Thymus (tissue), 11 donors: ENCODE measurements around the gene CPN2. TPM values are rescaled to one million over a fixed set of nuclear protein-coding genes. Genes with fewer than 3 reads are reported as not detected.

Experiments
- DNase-seq, 9 donors: peaks; one replicate each; pipeline ENCODE4 v3.0.0-alpha.2; 2013; ENCODE audit warnings: low spot score in 9 of 9, low read depth in 6 of 9, missing footprints in 1 of 9
- H3K27ac ChIP-seq, 2 donors: one replicate each; pipeline ENCODE4 v1.5.1; 2013; ENCODE audit warnings: control low read depth in 1 of 2, low read depth in 1 of 2, low read length in 1 of 2, mild to moderate bottlenecking in 1 of 2, moderate library complexity in 1 of 2
- H3K27me3 ChIP-seq, 2 donors: one replicate each; pipeline ENCODE4 v1.5.1; 2013; ENCODE audit warnings: low read length in 1 of 2; ENCODE audit not compliant: control insufficient read depth in 2 of 2, insufficient read depth in 1 of 2
- H3K36me3 ChIP-seq, 2 donors: one replicate each; pipeline ENCODE4 v1.5.1; 2013; ENCODE audit warnings: low read length in 1 of 2, mild to moderate bottlenecking in 1 of 2, moderate library complexity in 1 of 2; ENCODE audit not compliant: control insufficient read depth in 2 of 2, insufficient read depth in 2 of 2
- H3K4me1 ChIP-seq, 2 donors: one replicate each; pipeline ENCODE4 v1.5.1; 2013; ENCODE audit warnings: low read length in 2 of 2; ENCODE audit not compliant: control insufficient read depth in 2 of 2, insufficient read depth in 2 of 2
- H3K4me3 ChIP-seq, 2 donors: one replicate each; pipeline ENCODE4 v1.5.1; 2013; ENCODE audit warnings: low read length in 2 of 2, control low read depth in 1 of 2, mild to moderate bottlenecking in 1 of 2
- H3K9me3 ChIP-seq, 2 donors: one replicate each; pipeline ENCODE4 v1.5.1; 2013; ENCODE audit warnings: low read length in 1 of 2, mild to moderate bottlenecking in 1 of 2; ENCODE audit not compliant: control insufficient read depth in 2 of 2, insufficient read depth in 1 of 2
- WGBS: extraction: QIAGEN DNeasy Blood & Tissue Kit; methylation state at CpG from one replicate; pipeline ENCODE4 v1.1.7; 2013; 5-methylcytosine and 5-hydroxymethylcytosine counted together
- polyA plus RNA-seq: library from polyadenylated mRNA; stranded (reverse); fragments of 200-250 nt; gene quantifications from one replicate; pipeline ENCODE4 v1.2.3, GENCODE V29; 2013
- total RNA-seq: library from RNA; stranded (reverse); fragments of 120-200 nt; gene quantifications from one replicate; pipeline ENCODE4 v1.2.4, GENCODE V29; 2013
- donor health status: healthy.

The CPN2 gene
- total and polyA plus RNA-seq, 2 donors, result 0.05 to 0.07 TPM

GRCh38 chr3:194375473-194376240 lies 24.5 kb upstream of the CPN2 start:
- peaks cover 0 to 56% of the 10 kb centered on the region in 2 donors for H3K27me3 ChIP-seq
- H3K36me3 ChIP-seq, result no peaks in the 10 kb centered on the region
- no peak overlapping the region for H3K27ac ChIP-seq
- no peaks in the 10 kb centered on the region for H3K4me1 ChIP-seq
- no peak overlapping the region for H3K4me3 ChIP-seq
- no peak for DNase-seq
- WGBS, result 78% methylated on average over 15 of the region's 15 CpGs
- H3K9me3 ChIP-seq, result no peaks in the 10 kb centered on the region

DNA sequence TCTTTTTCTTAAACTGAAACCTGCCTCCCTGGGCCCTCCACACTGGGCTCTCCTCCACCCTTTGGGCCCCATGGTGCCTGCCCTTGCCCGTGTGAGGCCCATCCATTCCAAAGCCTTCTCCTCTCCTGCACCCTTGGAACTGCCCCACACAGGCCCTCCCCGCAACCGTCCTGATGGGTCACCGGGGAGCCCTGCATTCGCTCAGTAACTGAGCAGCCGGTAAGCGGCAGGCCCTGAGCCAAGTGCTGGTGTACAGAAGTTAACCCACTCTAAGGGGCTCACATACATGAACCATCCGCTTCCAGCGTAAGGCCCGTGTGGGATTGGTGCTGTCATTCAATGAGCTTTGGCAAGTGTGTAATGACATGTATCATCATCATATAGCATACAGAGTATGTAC lies 23.8 kb upstream of the CPN2 start:
- Histone ChIP-seq H3K9me3 (no peaks in the 10 kb centered on the region), H3K27ac (no peak overlapping the region), H3K4me1 (no peaks in the 10 kb centered on the region), H3K4me3 (no peak overlapping the region), H3K27me3 (peaks cover 3 to 60% of the 10 kb centered on the region in 2 donors), H3K36me3 (no peaks in the 10 kb centered on the region)
- 93% methylated on average over 10 of the region's 10 CpGs for WGBS
- DNase-seq, result no peak

DNA sequence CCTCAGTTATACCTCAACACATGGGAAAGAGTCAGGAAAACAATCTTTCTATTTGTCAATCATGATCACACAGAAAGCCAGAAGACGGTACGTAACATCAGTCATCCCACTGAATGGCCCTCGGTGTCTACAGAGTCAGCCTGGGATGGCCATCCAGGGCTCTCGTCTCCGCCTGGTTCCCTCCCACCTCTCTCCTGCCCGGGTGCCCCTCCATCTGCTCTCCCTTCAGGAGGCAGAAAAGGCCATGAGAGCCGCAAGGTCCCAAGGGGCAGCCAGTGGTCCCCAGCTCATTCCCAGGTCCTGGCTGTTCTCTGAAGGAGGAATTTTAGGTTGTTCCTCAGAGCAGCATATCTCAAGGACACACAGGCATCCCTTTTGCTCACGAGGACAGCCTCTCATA lies 22.8 kb upstream of the CPN2 start:
- peaks cover 3 to 66% of the 10 kb centered on the region in 2 donors for H3K27me3 ChIP-seq
- DNase-seq, result no peak
- 81% methylated on average over 8 of the region's 8 CpGs for WGBS

DNA sequence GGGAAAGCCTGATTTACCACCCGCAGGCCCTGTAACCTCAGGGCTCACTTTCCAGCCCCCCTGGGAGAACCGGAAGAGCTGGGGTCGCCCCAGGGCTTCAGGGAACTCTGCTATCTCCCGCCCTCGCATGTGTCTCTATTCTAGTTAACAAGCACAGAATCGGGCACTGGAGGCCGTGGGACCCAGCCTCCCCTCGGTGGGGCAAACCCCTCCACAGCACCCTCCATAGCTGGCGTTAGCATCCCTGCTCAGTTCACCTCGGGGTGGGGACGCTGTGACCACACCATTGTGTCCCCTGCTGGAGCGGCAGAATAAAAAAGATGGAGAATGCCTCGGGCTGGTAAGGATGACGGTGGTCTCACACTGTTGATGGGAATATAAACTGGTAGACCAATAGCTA lies 21.9 kb upstream of the CPN2 start:
- Histone ChIP-seq H3K27ac (no peak overlapping the region), H3K4me3 (no peak overlapping the region), H3K4me1 (peaks cover 0 to 8% of the 10 kb centered on the region in 2 donors), H3K27me3 (peaks cover 3 to 69% of the 10 kb centered on the region in 2 donors), H3K9me3 (peaks cover 0 to 3% of the 10 kb centered on the region in 2 donors), H3K36me3 (no peaks in the 10 kb centered on the region)
- 95% methylated on average over 14 of the region's 14 CpGs for WGBS
- DNase-seq, result no peak

More for the DNA sequence above, 22.8 kb upstream of the CPN2 start:
- no peaks in the 10 kb centered on the region for H3K36me3 ChIP-seq
- H3K9me3 ChIP-seq, result no peaks in the 10 kb centered on the region
- no peak overlapping the region for H3K27ac ChIP-seq
- no peak overlapping the region for H3K4me3 ChIP-seq
- no peaks in the 10 kb centered on the region for H3K4me1 ChIP-seq

DNA sequence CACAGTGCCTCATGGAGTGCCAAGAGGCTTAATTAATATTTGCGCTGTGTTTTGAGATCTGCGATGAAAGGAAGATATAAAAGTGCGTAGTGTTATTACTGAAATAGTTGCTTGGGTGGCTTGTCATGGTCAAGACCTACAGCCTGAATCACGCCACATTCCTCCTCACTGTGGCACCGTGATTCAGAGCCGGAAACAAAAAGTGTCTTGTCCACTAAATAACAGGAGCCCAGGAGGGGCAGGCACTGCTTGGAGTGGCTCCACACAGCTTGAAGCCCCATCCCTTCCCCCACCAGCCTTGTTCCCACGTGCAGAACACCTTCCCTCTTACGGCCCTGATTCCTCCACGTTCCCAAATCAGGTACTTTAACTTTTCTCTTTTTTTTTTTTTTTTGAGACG lies 19.6 kb upstream of the CPN2 start:
- Histone ChIP-seq H3K27me3 (peaks cover 3 to 66% of the 10 kb centered on the region in 2 donors), H3K4me1 (peaks cover 0 to 9% of the 10 kb centered on the region in 2 donors), H3K36me3 (no peaks in the 10 kb centered on the region), H3K9me3 (peaks cover 1 to 3% of the 10 kb centered on the region in 2 donors), H3K4me3 (no peak overlapping the region), H3K27ac (no peak overlapping the region)
- DNase-seq, result no peak
- 92% methylated on average over 10 of the region's 10 CpGs for WGBS

GRCh38 chr3:194369522-194370279 lies 18.6 kb upstream of the CPN2 start, which contains the start of gene LRRC15:
Gene LRRC15 (minus strand): TSS chr3:194369743. CDS start chr3:194361043, 8,700 bp downstream.
- Histone ChIP-seq H3K27ac (no peak within 1 kb of the TSS), H3K9me3 (peaks cover 1 to 3% of the 10 kb centered on the region in 2 donors), H3K4me3 (no peak within 1 kb of the TSS), H3K4me1 (peaks cover 0 to 9% of the 10 kb centered on the region in 2 donors), H3K27me3 (peaks cover 3 to 66% of the 10 kb centered on the region in 2 donors), H3K36me3 (no peaks in the 10 kb centered on the region)
- no peak for DNase-seq
- WGBS, result 37% methylated on average over 21 of the region's 21 CpGs

DNA sequence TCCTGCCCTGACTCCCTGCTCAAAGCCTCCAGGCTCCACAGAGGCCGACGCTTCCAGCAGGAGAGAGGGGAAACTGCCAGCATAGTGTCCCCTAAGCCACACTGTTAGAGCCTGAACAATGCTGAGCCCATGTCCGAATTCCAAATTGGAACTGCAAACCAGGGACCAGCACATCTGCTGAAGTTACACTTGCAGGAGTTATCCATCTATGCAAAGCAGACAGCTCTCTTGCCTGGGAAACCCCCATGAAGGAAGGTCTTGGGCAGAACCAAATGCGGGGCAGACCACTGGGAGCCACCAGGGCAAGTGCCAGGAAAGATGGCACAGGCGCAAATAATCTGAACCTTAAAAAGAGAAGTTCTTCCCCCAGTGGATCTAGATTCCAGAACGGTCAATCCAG lies 17.8 kb upstream of the CPN2 start:
- 91% methylated on average over 6 of the region's 6 CpGs for WGBS
- H3K27me3 ChIP-seq, result peaks cover 3 to 67% of the 10 kb centered on the region in 2 donors

GRCh38 chr3:194367992-194368841 lies 17.1 kb upstream of the CPN2 start:
- Histone ChIP-seq H3K4me1 (peaks cover 0 to 9% of the 10 kb centered on the region in 2 donors), H3K36me3 (no peaks in the 10 kb centered on the region), H3K4me3 (no peak overlapping the region), H3K27me3 (peaks cover 3 to 66% of the 10 kb centered on the region in 2 donors), H3K9me3 (peaks cover 1 to 3% of the 10 kb centered on the region in 2 donors), H3K27ac (no peak overlapping the region)
- DNase-seq, result peak in 2 of 9 donors; percentile 17 to 43
- 46% methylated on average over 18 of the region's 18 CpGs for WGBS

More for the DNA sequence above, 17.8 kb upstream of the CPN2 start:
- Histone ChIP-seq H3K9me3 (peaks cover 1 to 3% of the 10 kb centered on the region in 2 donors), H3K4me1 (peaks cover 0 to 9% of the 10 kb centered on the region in 2 donors), H3K27ac (no peak overlapping the region), H3K36me3 (no peaks in the 10 kb centered on the region), H3K4me3 (no peak overlapping the region)
- no peak for DNase-seq
